GM18858 (cell line): ENCODE results near the gene PTCH2.
"Not testable (repeated sequence)": the region's sequence is repeated elsewhere in the genome, so short reads cannot be mapped to it uniquely, and the experiment has no call there.

Experiments
- ATAC-seq: cut with Tn5 transposase; IDR thresholded peaks from one replicate; pipeline ENCODE4 v1.9.1; 2021; ENCODE audit not compliant: unreplicated experiment

The PTCH2 gene

GRCh38 chr1:44803062-44803311 lies 40.1 kb downstream of the PTCH2 start:
- no peak for ATAC-seq

- no peak for ATAC-seq
Observed at GRCh38 chr1:44802306-44803061, 40.6 kb downstream of the PTCH2 start.

- ATAC-seq: no peak
Observed at GRCh38 chr1:44801491-44802305, 41.4 kb downstream of the PTCH2 start.

GRCh38 chr1:44799770-44800584 lies 43.1 kb downstream of the PTCH2 start, which contains the start of gene PLK3:
PLK3 (plus strand) TSS chr1:44800377; CDS start chr1:44800464, 87 bp downstream.
- peak; percentile 60 for ATAC-seq

- ATAC-seq: no peak
Observed at GRCh38 chr1:44798481-44799365, 44.3 kb downstream of the PTCH2 start.

GRCh38 chr1:44797886-44798285 lies 45.2 kb downstream of the PTCH2 start:
- ATAC-seq: not testable (repeated sequence)

- ATAC-seq: no peak
Observed at GRCh38 chr1:44792736-44793502, 50.1 kb downstream of the PTCH2 start.

- no peak for ATAC-seq
Observed at GRCh38 chr1:44790968-44791801, 51.9 kb downstream of the PTCH2 start.

GRCh38 chr1:44788120-44788860 lies 54.8 kb downstream of the PTCH2 start, which contains the start of gene BEST4:
BEST4 (minus strand) TSS chr1:44788170; CDS start chr1:44787705, 465 bp downstream.
- no peak for ATAC-seq

GRCh38 chr1:44787506-44787905 lies 55.5 kb downstream of the PTCH2 start:
- ATAC-seq: no peak

- ATAC-seq: no peak
Observed at GRCh38 chr1:44786841-44787426, 56.1 kb downstream of the PTCH2 start.

- no peak for ATAC-seq
Observed at GRCh38 chr1:44786138-44786840, 56.8 kb downstream of the PTCH2 start.

- ATAC-seq: no peak
Observed at GRCh38 chr1:44785501-44786137, 57.4 kb downstream of the PTCH2 start.

- ATAC-seq: no peak
Observed at GRCh38 chr1:44785029-44785380, 58.0 kb downstream of the PTCH2 start.

GRCh38 chr1:44784094-44785028 lies 58.7 kb downstream of the PTCH2 start:
- ATAC-seq: no peak

GRCh38 chr1:44783697-44784093 lies 59.4 kb downstream of the PTCH2 start:
- no peak for ATAC-seq
